Measurements from ENCODE around the gene NYAP1.
A peak's percentile ranks its signal among the peaks of the same experiment; 100 is the strongest.
"Not testable (repeated sequence)": the region's sequence is repeated elsewhere in the genome, so short reads cannot be mapped to it uniquely, and the experiment has no call there.

Gene NYAP1

GRCh38 chr7:100516135-100516812 is 32.5 kb downstream of the NYAP1 start:
- peak; percentile 76 for DNase-seq

DNA sequence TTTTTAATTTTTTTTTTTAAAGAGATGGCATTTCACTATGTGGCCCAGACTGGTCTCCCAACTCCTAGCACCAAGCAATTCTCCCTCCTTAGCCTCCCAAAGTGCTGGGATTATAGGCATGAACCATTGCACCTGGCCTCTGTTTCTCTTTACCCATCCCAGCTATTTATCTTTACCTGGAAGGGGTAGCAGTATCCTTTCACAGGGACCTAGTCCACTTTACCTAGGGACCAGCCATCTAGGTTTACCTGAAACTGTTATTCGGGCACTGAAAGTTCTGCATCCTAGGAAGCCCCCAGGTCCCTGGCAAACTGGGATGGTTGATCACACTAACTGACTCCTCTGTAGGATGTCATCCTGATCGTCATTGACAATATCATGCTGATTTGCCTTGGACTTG is 33.6 kb downstream of the NYAP1 start:
- no peak for DNase-seq

DNA sequence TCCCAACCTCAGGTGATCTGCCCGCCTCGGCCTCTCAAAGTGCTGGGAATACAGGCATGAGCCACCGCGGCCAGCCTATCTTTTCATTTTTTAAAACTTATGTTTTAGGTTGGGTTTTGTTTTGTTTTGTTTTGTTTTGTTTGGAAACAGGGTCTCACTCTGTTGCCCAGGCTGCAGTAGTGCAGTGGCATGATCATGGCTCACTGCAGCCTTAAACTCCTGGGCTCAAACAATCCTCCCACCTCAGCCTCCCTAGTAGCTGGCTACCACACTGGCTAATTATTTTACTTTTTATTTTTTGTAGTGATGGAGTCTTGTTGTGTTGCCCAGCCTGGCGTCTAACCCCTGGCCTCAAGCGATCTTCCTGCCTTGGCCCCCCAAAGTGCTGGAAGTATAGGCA is 35.9 kb downstream of the NYAP1 start:
- no peak for DNase-seq

GRCh38 chr7:100520138-100520537 is 36.4 kb downstream of the NYAP1 start:
- DNase-seq, result no peak

- DNase-seq, result no peak
Measured at GRCh38 chr7:100521076-100521475, 37.3 kb downstream of the NYAP1 start.

- DNase-seq, result not testable (repeated sequence)
Measured at GRCh38 chr7:100521909-100522593, 38.3 kb downstream of the NYAP1 start.

DNA sequence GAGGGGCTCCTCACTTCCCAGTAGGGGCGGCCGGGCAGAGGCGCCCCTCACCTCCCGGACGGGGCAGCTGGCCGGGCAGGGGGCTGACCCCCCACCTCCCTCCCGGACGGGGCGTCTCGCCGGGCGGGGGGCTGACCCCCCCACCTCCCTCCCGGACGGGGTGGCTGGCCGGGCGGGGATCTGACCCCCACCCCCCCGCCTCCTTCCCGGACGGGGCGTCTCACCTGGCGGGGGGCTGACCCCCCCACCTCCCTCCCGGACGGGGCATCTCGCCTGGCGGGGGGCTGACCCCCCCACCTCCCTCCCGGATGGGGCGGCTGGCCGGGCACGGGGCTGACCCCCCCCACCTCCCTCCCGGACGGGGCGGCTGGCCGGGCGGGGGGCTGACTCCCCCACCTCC is 39.5 kb downstream of the NYAP1 start:
- not testable (repeated sequence) for DNase-seq

DNA sequence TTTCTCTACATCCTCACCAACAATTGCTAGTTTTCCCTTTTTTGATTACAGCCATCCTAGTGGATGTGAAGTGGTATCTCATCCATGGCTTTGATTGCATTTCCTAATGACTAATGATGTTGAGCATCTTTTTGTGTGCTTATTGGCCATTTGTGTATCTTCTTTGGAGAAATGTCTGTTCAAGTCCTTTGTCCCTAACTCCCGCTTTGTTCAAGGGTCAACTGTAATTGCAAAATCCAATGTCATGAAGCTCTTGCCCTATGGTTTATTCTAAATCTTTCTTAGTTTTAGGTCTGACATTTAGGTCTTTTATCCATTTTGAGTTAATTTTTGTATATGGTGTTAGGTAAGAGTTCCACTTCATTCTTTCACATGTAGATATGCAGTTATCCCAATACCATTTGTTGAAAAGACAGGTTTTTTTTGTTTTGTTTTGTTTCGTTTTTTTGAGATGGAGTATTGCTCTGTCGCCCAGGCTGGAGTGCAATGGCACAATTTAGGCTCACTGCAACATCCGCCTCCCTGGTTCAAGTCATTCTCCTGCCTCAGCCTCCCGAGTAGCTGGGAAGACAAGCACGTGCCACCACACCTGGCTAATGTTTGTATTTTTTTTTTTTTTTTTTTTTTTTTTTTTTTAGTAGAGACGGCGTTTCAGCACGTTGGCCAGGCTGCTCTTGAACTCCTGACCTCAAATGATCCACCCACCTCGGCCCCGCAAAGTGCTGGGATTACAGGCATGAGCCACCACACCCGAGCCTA is 44.6 kb downstream of the NYAP1 start:
- DNase-seq, result not testable (repeated sequence)

DNA sequence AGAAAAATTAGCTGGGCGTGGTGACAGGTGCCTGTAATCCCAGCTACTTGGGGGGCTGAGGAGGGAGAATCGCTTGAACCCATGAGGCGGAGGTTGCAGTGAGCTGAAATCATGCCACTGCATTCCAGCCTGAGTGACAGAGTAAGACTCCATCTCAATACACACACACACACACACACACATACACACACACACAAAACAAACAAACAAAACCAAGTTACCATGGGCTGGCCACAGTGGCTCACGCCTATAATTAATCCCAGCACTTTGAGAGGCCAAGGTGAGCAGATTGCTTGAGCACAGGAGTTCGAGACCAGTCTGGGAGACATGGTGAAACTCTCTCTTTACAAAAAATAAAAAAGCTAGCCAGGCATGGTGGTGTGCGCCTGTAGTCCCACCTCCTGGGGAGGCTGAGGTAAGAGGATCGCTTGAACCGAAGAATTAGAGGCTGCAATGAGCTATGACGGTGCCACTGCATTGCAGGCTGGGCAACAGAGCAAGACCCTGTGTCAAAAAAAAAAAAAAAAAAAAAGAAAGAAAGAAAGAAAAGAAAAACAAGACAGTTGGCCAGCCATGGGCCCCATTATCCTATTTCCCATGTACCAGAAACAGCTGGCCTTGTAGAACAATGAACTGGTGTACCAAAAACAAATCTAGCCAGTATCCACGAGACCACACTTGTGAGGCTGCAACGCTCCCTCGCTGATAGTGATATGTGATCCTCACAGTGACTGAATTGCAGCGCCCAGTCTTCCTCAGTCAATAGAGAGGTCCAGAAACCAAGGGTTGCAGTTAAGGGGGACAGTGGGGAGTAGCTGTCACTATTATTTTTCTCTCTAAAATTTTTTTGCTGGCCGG is 48.7 kb downstream of the NYAP1 start:
- DNase-seq, result no peak

GRCh38 chr7:100535982-100536381 is 52.3 kb downstream of the NYAP1 start:
- not testable (repeated sequence) for DNase-seq

GRCh38 chr7:100536695-100537094 is 53.0 kb downstream of the NYAP1 start:
- not testable (repeated sequence) for DNase-seq

GRCh38 chr7:100538348-100538653 is 54.6 kb downstream of the NYAP1 start:
- DNase-seq, result no peak

- peak; percentile 100 for DNase-seq
Measured at GRCh38 chr7:100538654-100539435, 55.1 kb downstream of the NYAP1 start, which contains the start of gene AGFG2. TSS of gene AGFG2 (plus strand) at chr7:100539203. CDS start at chr7:100539347, 144 bp downstream.

GRCh38 chr7:100539436-100540006 is 55.8 kb downstream of the NYAP1 start:
- DNase-seq, result no peak

- no peak for DNase-seq
Measured at GRCh38 chr7:100540073-100540723, 56.5 kb downstream of the NYAP1 start.

GRCh38 chr7:100541309-100541708 is 57.6 kb downstream of the NYAP1 start:
- DNase-seq, result not testable (repeated sequence)

DNA sequence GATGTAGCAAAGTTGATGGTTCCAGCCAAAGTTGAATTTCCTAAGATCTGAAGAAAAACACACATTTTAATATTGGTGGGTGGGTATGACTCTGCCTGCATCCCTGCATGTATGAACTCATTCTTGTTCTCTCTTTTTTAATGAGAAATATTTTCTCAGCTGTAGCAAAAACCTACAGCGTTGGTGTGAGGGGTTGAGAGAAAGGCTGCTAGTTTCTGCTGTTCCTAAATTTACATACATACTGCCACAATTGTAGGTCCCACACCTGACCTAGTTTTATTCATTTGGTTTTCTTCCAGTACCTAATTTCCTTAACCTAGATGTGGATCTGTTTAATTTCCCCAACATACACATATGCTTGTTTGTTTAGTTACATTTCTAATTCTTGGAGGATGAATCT is 59.9 kb downstream of the NYAP1 start:
- DNase-seq, result no peak

- DNase-seq, result no peak
Measured at GRCh38 chr7:100544386-100544785, 60.7 kb downstream of the NYAP1 start.

All from central memory CD4-positive, alpha-beta T cell (primary cell).